Heart left ventricle (tissue), 13 donors: ENCODE results near the gene LRRC37A3.
"Not testable (repeated sequence)": the region's sequence is repeated elsewhere in the genome, so short reads cannot be mapped to it uniquely, and the experiment has no call there.

Source experiments
- CTCF ChIP-seq, 12 donors: fragments of 200-600 bp; sonication (generic) in 4 of 12; IDR thresholded peaks; one replicate each; pipeline versions ENCODE4 v1.5.0 to v1.8.0; 2018 to 2022; ENCODE audit warnings: antibody characterized with exemption in 12 of 12, mild to moderate bottlenecking in 5 of 12
- POLR2A ChIP-seq, 2 donors: fragments of 450-650 bp; IDR thresholded peaks; one replicate each; pipeline ENCODE4 v1.6.1; 2017; ENCODE audit warnings: antibody characterized with exemption in 2 of 2, mild to moderate bottlenecking in 2 of 2, moderate library complexity in 2 of 2
- donor health status: ischemic (EF 13 %, LVEDD 7.1; RV severe dilation, severe dysfunction).
- donor health status: DM: no; HTN: yes; CAD: no.
- donor health status: DM: no; HTN: no; CAD: no.
- donor health status: ischemic (EF 25% LVEDD 6.9; RV normal size, moderate dysfunction).
- donor health status: ischemic (EF 25% LVEDD 5.7; RV mildly dilated, moderate dysfunction).
- donor health status: ischemic (EF 35%, LVEDD 5.7; RV mildly dilated, moderate dysfunction).
- donor health status: nonischemic (EF 11% LVEDD 7.7; RV severe dilation, severe dysfunction).
- donor health status: DM: yes; HTN: yes; CAD: no.
- donor health status: PGD.
- donor health status: ischemic (EF 29% LVEDD 5.4; RV normal size, mild dysfunction).
- donor health status: nonischemic (EF 23%, LVEDD 6.1; RV moderate dilation, normal function).

DNA sequence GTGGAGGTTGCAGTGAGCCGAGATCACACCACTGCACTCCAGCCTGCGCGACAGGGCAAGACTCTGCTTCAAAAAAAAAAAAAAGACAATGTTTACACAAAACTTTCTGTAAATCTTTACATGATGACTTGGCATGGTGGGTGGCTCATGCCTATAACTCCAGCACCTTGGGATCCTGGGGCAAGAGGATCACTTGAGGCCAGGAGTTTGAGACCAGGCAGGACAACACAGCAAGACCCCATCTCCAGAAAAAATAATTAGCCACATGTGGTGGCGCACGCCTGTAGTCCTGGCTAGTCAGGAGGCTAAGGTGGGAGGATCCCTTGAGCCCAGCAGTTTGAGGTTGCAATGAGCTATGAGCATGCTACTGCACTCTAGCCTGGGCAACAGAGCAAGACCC, 15.2 kb downstream of the LRRC37A3 start:
- not testable (repeated sequence) for TF ChIP-seq CTCF, POLR2A (IDR thresholded peaks at IDR 0.05)
